Measurements from ENCODE around the gene TRIM5.
"Not testable (repeated sequence)": the region's sequence is repeated elsewhere in the genome, so short reads cannot be mapped to it uniquely, and the experiment has no call there.

TRIM5 gene, protein sequence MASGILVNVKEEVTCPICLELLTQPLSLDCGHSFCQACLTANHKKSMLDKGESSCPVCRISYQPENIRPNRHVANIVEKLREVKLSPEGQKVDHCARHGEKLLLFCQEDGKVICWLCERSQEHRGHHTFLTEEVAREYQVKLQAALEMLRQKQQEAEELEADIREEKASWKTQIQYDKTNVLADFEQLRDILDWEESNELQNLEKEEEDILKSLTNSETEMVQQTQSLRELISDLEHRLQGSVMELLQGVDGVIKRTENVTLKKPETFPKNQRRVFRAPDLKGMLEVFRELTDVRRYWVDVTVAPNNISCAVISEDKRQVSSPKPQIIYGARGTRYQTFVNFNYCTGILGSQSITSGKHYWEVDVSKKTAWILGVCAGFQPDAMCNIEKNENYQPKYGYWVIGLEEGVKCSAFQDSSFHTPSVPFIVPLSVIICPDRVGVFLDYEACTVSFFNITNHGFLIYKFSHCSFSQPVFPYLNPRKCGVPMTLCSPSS
- 6.3 to 16.4 (median 13.4) reads per million in 4 donors for total RNA-seq

DNA sequence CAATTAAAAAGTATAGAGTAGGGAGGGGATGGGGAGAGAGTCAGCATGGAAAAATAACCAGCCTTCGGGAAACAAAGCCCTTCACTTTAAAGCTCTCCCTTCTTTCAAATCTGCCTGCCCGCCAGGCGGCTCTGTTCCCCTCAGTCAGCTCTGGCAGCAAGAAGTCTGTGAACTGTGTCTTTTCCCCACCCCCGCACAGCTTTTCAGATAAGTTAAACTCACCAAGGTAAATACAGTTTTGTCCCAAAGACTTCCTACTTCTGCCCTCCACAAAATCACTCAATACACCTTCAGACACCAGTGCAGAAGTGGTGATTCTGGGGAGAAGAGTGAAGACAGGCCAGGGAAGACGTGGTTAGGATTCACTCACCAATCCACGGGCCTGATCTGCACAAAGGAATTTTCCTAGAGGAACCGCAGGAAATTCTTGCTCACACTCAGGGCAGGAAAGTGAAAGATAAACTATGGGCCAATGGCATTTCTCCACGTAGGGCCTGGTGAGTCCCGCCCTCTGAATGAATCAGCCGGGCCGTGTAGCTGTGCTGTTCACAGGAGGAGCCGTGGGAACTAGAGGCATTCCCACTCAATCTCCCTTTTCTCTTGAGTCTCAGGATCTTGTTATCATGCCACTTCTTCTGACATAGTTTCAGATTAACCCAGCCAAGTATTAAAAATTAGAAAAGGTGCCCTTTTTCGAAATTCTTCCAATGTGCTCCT, at the start of gene TRIM5:
Gene TRIM5 (minus strand): TSS at position 429 of the 717 bp plus-strand sequence. CDS start 4,897 bp downstream, outside the sequence.
- peak; percentile 55 to 74 (median 69) for DNase-seq

DNA sequence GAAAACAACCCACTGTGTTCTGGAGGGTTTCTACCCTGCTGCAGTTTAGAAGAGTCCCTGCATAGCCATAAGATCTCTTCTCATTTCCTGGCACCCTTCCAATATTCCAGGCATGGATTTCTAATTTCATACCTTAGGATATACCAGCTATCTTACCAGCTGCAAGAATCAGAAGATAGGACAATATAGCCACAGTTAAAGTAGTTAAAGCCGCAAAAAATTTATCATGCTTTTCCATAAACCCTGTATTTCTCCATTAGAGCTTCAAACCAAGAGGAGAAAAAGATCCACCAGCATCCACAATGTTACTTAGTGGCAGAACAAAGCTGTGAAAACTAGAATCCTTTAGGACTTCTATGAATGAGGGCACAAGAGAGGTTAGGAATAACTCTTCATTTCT, 42.8 kb upstream of the TRIM5 start:
- no peak for DNase-seq

DNA sequence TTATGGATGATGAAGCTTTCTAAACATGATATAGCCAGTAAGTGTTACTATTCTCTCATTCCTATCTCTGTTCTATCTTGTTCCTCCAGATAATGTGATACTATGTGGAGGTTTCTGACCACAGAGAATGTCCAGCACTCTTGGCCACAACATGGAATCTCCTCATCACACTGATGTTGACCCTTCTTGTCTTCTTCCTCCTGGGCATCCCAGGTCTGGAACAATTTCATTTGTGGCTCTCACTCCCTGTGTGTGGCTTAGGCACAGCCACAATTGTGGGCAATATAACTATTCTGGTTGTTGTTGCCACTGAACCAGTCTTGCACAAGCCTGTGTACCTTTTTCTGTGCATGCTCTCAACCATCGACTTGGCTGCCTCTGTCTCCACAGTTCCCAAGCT, 41.5 kb upstream of the TRIM5 start:
- no peak for DNase-seq

DNA sequence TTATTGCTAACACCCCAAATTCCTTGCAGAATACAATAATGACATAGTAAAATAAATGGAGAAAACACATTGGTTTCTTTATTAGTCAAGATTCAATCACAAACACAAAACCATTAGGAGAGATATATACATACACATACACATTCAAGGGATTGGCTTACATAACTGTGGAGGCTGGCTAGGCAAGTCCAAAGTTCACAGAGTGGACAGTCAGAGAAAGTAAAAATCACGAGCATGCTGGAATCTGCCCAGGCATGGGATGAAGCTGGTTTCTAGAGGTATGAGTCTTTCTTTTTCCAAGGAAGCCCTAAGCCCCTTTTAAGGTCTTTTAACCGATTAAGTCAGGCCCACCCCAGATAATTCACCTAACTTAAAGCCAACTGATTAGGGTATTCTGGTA, 37.7 kb upstream of the TRIM5 start:
- DNase-seq: no peak

DNA sequence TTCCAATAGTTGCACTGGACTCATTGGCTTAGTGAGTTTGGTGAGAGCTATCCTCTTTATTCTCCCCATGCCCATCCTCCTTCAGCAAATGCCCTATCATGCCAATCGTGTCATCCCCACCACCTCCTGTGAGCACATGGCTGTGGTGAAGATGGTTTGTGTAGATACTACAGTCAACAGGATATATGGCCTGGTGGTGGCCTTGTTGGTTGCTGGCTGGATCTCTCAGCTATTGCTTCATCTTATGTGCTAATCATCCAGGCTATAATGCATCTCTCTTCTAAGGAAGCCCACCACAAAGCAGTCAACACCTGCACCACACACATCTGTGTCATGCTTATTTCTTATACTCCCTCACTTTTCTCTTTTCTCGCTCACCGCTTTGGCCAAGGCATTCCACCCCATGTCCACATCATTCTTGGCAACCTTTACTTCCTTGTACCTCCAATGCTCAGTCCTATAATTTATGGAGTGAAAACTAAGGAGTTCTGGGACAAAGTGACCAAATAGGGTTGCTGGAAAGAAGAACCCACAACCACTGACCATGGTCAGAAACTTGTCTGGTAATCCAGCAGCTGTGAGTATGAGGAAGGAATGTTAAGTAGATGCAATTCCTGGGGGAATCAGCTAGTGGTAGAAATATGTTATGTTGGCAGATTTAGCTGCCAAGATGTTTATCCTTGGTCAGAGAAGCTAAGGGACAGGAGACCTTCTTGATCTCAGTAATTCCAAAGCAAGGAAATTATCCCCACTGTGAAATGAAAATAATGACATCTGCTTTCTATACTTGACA, 35.0 kb upstream of the TRIM5 start:
- DNase-seq: no peak

DNA sequence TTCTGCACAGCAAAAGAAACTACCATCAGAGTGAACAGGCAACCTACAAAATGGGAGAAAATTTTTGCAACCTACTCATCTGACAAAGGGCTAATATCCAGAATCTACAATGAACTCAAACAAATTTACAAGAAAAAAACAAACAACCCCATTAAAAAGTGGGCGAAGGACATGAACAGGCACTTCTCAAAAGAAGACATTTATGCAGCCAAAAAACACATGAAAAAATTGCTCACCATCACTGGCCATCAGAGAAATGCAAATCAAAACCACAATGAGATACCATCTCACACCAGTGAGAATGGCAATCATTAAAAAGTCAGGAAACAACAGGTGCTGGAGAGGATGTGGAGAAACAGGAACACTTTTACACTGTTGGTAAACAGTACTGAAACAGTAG, 31.6 kb upstream of the TRIM5 start:
- not testable (repeated sequence) for DNase-seq

DNA sequence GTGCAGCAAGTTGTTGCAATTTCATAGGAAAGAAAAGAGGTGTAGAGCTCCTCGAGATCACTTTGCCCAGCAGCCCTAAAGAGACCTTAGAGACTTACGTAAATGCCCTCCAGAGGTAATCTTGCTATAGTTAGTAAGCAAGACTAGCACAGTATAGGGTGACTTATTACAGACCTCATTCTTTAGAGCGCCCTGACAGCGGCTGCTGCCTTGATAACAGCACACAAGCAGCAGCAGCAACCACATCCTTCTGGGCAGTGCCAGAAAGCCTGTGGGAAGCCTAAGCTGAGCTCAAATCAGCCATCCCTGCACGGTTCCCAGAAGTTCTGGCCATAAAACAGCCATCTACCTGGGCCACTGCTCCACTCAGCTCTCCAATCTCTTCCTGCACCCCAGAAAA, 28.8 kb upstream of the TRIM5 start:
- DNase-seq: no peak

DNA sequence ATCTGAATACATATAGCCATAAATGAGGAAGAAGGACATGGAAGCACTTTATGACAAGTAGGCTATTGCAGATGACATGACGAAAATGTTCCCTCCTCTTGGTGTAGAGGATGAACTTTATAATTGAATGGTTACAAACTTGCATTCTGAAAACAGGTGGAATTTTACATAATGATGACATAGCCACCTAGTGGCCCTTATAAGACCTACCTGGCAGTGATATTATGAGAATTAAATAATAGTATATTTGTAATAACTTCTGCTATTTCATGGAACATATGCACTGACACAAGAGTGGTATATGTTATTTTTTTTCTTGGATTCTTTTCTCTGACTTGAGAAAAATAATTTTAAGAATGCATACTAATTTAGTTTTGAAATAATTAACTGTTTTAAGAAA, 27.6 kb upstream of the TRIM5 start:
- DNase-seq: no peak

DNA sequence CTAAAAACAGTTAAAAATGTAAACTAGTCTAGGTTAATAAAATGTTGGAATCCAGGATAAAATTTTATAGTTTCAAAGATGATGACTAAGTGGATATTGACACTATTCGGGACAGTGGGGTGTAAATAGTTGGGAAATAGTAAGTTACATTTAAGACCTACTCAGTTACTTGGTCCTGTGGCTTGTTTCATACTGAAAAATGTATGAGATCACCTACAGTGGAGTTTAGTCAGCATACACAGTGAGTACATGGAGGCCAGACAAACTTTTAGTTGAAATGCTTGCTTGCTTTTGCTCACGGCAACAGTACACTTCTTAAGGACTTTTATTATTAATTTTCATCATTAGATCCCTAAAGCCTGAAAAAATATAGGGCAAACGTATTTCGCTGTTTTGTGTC, 20.8 kb upstream of the TRIM5 start:
- no peak for DNase-seq

DNA sequence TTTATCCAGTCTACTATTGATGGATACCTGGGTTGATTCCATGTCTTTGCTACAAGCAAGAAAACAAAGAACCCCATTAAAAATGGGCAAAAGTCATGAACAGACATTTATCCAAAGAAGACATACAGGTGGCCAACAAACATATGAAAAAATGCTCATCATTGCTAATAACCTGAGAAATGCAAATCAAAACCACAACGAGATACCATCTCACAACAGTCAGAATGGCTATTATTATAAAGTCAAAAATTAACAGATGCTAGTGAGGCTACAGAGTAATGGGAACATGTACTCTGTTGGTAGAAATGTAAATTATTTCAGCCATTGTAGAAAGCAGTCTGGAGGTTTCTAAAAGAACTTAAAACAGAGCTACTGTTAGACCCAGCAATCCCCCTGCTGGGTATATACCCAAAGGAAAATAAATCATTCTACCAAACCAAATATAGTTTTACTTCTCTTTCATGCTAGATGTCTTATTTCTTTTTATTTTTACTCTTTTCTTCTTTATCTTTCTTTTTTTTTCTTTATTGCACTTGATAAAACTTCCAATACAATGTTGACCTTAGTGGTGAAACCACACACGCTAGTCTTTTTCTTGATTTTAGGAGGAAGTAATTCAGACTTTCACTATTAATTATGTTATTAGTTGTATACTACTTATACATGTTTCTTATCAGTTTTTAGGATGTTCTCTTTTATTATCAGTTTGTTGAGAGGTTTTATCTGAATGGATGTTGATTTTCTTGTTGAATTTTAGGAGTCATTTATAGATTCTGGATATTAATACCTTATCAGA, 19.1 kb upstream of the TRIM5 start:
- DNase-seq: no peak

DNA sequence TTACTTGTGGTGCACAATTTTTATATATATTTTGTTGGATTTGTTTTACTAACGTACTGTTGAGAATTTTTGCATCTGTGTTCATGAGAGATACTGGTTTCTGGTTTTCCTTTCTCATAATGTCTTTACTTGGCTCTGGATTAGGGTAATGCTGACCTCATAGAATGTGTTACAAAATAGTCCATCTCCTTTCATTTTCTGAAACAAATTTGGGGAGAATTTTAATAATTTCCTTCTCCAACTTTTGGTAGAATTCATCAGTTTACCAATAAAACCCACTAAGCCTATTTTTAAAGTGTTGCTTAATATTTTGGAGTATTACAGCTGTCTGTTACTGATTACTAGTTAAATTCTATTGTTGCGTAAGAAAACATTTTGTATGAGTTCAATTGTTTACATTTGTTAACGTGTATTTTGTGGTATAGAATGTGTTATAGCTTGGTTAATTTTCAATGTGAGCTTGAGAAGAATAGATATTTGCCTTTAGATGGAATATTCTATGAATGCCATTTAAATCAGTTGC, 16.2 kb upstream of the TRIM5 start:
- DNase-seq: no peak

DNA sequence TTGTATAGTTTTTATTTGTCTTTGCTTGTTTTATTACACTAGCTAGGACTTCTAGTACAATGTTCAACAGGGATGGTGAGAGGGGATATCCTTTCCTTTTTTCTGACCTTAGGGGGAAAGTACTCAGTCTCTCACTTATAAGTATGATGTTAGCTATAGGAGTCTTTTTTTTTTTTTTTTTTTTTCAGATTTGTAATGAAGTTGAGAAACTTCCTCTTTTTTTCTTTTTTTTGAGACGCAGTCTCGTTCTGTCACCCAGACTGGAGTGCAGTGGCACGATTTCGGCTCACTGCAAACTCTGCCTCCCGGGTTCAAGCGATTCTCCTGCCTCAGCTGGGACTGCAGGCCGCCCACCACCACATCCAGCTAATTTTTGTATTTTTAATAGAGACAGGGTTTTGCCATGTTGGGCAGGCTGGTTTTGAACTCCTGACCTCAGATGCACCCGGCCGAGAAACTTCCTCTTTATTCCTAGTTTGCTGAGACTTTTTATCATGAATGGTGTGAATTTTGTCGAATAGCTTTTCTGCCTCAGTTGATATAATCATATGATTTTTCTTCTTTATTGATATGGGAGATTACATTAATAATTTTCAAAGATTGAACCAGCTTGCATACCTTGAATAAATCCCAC, 15.7 kb upstream of the TRIM5 start:
- DNase-seq: no peak

DNA sequence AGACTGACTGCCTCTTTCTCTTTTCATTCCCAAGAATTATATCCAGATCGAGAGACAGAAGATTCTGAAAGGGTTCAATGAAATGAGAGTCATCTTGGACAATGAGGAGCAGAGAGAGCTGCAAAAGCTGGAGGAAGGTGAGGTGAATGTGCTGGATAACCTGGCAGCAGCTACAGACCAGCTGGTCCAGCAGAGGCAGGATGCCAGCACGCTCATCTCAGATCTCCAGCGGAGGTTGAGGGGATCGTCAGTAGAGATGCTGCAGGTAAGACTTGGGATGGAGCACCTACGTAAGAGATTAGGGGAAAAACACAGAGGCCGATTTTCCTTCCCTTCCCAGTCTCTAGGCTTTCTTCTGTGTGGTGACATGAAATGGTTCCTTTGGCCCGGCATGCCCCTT, 13.4 kb upstream of the TRIM5 start:
- no peak for DNase-seq

DNA sequence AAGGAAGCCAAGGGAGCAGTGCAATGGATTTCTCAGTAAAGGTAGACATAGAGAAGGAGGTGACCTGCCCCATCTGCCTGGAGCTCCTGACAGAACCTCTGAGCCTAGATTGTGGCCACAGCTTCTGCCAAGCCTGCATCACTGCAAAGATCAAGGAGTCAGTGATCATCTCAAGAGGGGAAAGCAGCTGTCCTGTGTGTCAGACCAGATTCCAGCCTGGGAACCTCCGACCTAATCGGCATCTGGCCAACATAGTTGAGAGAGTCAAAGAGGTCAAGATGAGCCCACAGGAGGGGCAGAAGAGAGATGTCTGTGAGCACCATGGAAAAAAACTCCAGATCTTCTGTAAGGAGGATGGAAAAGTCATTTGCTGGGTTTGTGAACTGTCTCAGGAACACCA, 11.3 kb upstream of the TRIM5 start:
- no peak for DNase-seq

DNA sequence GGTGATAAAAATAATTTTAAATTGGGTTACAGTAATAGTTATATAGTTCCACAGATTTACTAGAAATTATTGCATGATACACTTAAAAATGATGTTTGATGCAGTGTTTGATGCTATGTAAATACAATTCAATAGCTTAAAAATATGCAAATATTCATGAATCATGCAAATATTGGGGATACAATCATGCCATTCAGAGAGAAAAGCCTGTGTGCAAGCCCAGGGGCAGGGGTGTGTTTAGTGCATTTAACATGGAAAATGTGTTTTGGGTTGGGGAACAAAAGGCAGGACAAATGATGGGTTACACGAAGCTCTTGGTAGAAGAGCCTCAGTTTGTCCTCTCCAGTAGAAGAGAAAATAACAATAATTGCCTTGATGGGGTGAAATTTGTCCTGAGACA, 10.7 kb upstream of the TRIM5 start:
- DNase-seq: no peak

DNA sequence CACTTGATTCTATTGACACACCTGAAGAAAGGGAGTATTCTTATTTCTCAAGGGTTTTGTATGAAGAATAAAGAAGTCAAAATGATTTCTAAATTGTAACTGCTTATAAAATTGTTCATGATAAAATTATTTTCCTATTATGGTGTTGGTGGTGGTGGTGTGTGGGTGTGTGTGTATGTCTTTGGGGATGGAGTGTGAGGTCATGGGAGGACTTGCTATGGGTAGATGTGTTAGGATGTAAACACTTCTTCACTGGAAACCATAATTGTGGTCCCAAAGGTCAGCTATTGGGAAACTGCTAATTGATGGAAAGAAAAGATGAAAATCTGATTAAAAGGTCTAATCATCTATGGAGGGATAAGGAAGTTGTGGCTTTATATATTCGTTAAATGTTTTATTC, 9.8 kb upstream of the TRIM5 start:
- no peak for DNase-seq

DNA sequence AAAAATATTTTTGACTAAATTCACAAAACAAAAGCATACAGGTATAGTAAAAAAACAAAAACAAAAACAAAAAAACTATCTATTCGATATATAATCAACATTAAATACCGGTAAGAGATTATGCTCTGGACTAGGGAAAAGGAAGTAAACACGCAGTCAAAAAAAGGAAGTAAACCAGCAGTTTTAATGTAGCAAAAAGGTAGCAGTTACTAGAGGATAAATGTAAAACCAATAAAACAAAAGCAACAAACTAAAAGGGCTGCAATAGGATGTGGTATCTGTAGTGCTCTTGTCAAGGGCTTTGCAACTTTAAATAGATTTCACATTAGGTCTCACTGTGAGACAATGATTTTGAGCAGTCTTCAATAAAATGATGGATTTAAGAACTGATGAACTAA, 7.1 kb upstream of the TRIM5 start:
- peak in 1 of 5 donors; percentile 13 for DNase-seq

DNA sequence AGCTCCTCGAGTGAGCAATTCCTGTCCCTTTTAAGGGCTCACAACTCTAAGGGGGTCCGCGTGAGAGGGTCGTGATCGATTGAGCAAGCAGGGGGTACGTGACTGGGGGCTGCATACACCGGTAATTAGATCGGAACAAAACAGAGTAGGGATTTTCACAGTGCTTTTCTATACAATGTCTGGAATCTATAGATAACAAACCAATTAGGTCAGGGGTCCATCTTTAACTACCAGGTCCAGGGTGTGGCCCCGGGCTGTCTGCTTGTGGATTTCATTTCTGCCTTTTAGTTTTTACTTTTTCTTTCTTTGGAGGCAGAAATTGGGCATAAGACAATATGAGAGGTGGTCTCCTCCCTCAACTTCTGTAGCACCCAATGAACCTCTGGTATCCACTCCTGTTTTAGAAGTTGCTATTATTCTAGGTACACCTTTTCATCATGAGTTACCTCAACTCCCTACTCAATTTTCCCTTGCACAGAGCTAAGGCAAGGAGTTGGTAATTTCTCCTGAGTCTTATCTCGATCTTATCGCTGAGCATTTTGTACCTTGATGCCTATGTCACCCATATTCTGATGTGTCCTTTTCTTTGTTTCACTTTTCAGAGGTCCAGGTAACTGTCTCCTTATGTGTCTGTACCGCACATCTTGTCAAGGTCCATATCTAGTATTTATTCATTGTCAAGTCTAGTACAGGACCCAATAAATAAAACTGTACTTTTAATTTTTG, 6.5 kb upstream of the TRIM5 start:
- DNase-seq: not testable (repeated sequence)

DNA sequence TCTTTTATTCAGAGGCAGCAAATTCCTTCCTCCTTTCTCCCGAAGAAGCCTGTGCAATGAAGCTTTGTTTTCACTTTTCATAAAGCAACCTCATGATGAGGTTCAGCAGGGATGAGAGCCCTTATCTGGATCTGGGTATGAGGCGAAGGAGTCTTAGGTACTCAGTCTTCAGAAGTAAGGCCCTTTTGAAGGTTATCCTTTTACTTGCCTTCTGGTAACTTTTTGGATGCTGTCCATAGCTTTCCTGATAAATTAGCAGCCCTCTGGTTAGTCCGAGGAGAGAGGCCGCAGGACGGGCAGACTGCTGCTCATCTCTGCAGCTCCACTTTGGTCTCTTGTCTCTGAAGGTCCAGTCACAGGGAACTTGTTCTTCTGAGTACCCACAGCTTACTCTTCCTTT, 5.9 kb upstream of the TRIM5 start:
- no peak for DNase-seq

DNA sequence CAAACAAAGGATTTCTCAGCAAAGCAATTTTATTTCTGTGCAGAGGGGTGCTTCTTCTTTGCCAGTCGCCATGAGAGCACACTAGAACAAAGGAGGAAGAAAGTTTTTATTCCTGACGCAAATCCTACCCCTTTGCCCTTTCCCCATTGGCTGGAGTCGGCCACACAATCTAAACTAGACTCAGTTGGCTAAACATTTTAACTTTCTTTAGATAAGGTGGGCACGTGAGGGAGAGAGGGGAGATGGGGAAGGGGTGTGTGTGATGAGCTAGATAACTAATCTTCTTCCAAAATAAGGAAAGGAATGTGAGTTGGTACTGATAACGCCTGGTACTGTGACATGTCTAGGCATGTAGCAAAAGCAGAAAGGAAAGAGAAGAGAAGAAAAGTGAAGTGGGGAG, 5.3 kb upstream of the TRIM5 start:
- DNase-seq: no peak

DNA sequence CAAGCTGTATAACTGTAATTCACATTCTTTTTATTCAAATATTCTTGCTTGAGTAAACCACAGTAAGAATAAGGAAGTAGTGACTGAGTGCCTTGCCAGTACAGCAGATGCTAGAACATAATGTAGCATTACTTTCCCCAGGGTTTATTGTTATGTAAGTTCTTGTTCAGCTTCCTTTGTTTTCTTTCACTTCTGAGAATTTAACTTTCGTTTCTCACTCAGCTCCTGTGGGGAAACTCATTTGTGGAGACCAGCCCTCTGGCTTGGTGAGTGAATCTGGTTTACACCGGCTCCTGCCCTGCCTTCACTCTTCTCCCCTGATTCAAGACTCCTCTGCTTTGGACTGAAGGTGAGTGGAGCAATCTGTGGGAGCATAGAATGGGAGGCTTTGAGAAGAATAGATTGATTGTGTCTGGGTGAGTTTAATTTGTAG, 4.7 kb upstream of the TRIM5 start, which contains the start of gene TRIM22:
Gene TRIM22 (plus strand): TSS at position 240 of the 433 bp plus-strand sequence. CDS start 6,443 bp downstream, outside the sequence.
- DNase-seq: peak in 4 of 5 donors; percentile 29 to 83 (median 33)
